Vagina (tissue), 2 donors: ENCODE data around the gene IQSEC1. TPM values are rescaled to one million over a fixed set of nuclear protein-coding genes. Genes with fewer than 3 reads are reported as not detected.

Source experiments
- DNase-seq, 2 donors: peaks; one replicate each; pipeline ENCODE4 v3.0.0-alpha.2; 2017; ENCODE audit errors: extremely low spot score in 2 of 2
- H3K27ac ChIP-seq: fragments of 200-600 bp; sonication (generic); one replicate; pipeline ENCODE4 v1.5.1; 2019
- H3K27me3 ChIP-seq: fragments of 200-600 bp; sonication (generic); one replicate; pipeline ENCODE4 v1.5.1; 2019
- H3K36me3 ChIP-seq, 2 donors: fragments of 200-600 bp; sonication (generic); one replicate each; pipeline ENCODE4 v1.5.1; 2017 to 2019
- H3K4me1 ChIP-seq: fragments of 200-600 bp; sonication (generic); one replicate; pipeline ENCODE4 v1.5.1; 2019
- H3K4me3 ChIP-seq, 2 donors: fragments of 200-600 bp; sonication (generic); 1 replicate in 1 of 2; 2 replicates in 1 of 2; pipeline ENCODE4 v1.5.1; 2016 to 2019
- H3K9me3 ChIP-seq: fragments of 200-600 bp; sonication (generic); one replicate; pipeline ENCODE4 v1.5.1; 2019
- CTCF ChIP-seq, 3 experiments: fragments of 450-650 bp in 2 of 3; fragments of 200-600 bp in 1 of 3; sonication (generic) in 1 of 3; IDR thresholded peaks; one replicate each; pipeline ENCODE4 v1.5.1; 2017 to 2019; ENCODE audit warnings: antibody characterized with exemption in 3 of 3, mild to moderate bottlenecking in 2 of 3, moderate library complexity in 2 of 3
- POLR2A ChIP-seq, 2 donors: fragments of 450-650 bp; IDR thresholded peaks; one replicate each; pipeline ENCODE4 v1.6.1; 2017; ENCODE audit warnings: antibody characterized with exemption in 2 of 2, mild to moderate bottlenecking in 2 of 2, moderate library complexity in 2 of 2
- POLR2AphosphoS5 ChIP-seq, 2 donors: sonication (generic); formaldehyde crosslinking; IDR thresholded peaks; one replicate each; pipeline ENCODE4 v1.9.0; 2017; ENCODE audit warnings: antibody characterized with exemption in 2 of 2, mild to moderate bottlenecking in 2 of 2, low read depth in 1 of 2; ENCODE audit not compliant: insufficient read depth in 1 of 2
- intact Hi-C: fragments of 100-400 bp; cut with DNase I; formaldehyde crosslinking; loops from one replicate; pipeline ENCODE4 v1.15.1; 2023
- total RNA-seq: library from RNA; depleted of rRNA; stranded (reverse); fragments of >200 nt; gene quantifications from one replicate; pipeline ENCODE4 v1.2.3, GENCODE V29; 2016

Gene IQSEC1
- total RNA-seq, 1 donor from 2014 or later: 34.9 TPM

GRCh38 chr3:13113346-13114330, 40.4 kb upstream of the IQSEC1 start:
- peaks cover 11% of the 10 kb centered on the region for H3K4me1 ChIP-seq
- intact Hi-C loops: no loop called here
- no peaks in the 10 kb centered on the region for H3K36me3 ChIP-seq
- DNase-seq: no peak
- no peaks in the 10 kb centered on the region for H3K9me3 ChIP-seq
- H3K27ac ChIP-seq: no peak overlapping the region
- no peaks in the 10 kb centered on the region for H3K27me3 ChIP-seq
- TF ChIP-seq POLR2AphosphoS5 (IDR thresholded peaks at IDR 0.05; ENCODE audit: insufficient read depth in 1 of 2, low read depth in 1 of 2) (no peak), CTCF (IDR thresholded peaks at IDR 0.05) (no peak), POLR2A (IDR thresholded peaks at IDR 0.05) (no peak)
- H3K4me3 ChIP-seq: no peak overlapping the region

- intact Hi-C loops: no loop called here
- no peak overlapping the region for H3K27ac ChIP-seq
- TF ChIP-seq POLR2A (IDR thresholded peaks at IDR 0.05): no peak
- no peaks in the 10 kb centered on the region for H3K9me3 ChIP-seq
- peaks cover 11% of the 10 kb centered on the region for H3K4me1 ChIP-seq
- no peaks in the 10 kb centered on the region for H3K27me3 ChIP-seq
- no peaks in the 10 kb centered on the region for H3K36me3 ChIP-seq
- no peak for DNase-seq
- no peak overlapping the region for H3K4me3 ChIP-seq
Measured at GRCh38 chr3:13112521-13113345, 39.5 kb upstream of the IQSEC1 start.

DNA sequence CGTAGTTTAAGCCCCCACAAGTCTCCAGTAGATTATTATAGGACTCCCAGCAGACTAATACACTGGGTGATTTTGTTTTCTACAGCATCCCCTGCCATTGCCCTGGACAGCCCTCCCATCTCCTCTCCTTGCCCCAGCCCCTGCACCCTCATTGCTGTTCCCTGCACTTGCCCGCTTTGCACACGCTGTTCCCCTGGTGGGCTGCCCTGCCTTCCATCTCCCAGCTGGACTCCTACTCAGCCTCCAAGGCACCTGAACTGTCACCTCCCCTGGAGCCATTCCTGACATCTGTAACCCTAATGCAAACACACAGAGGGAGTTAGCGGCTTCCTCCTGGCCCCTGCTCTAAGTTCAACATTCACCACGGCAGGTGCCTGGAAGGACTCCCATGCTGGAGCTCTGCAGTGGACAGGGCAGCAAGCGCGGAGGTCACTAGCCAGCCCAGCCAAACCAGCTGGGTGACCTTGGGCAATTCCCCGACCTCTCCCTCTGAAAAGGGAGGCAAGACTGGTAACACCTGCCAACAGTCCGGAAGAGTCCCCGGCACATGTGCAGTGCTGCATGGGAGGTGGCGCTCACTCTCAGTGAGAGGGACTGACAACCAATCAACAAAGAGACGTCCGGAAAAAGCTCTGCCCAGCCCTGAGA, 38.8 kb upstream of the IQSEC1 start:
- intact Hi-C loops: no loop called here
- Histone ChIP-seq H3K27me3 (no peaks in the 10 kb centered on the region), H3K4me3 (no peak overlapping the region), H3K27ac (no peak overlapping the region), H3K4me1 (peaks cover 11% of the 10 kb centered on the region), H3K36me3 (no peaks in the 10 kb centered on the region), H3K9me3 (no peaks in the 10 kb centered on the region)
- DNase-seq: no peak
- TF ChIP-seq POLR2A (IDR thresholded peaks at IDR 0.05) (no peak), POLR2AphosphoS5 (IDR thresholded peaks at IDR 0.05; ENCODE audit: insufficient read depth in 1 of 2, low read depth in 1 of 2) (no peak), CTCF (IDR thresholded peaks at IDR 0.05) (no peak)

DNA sequence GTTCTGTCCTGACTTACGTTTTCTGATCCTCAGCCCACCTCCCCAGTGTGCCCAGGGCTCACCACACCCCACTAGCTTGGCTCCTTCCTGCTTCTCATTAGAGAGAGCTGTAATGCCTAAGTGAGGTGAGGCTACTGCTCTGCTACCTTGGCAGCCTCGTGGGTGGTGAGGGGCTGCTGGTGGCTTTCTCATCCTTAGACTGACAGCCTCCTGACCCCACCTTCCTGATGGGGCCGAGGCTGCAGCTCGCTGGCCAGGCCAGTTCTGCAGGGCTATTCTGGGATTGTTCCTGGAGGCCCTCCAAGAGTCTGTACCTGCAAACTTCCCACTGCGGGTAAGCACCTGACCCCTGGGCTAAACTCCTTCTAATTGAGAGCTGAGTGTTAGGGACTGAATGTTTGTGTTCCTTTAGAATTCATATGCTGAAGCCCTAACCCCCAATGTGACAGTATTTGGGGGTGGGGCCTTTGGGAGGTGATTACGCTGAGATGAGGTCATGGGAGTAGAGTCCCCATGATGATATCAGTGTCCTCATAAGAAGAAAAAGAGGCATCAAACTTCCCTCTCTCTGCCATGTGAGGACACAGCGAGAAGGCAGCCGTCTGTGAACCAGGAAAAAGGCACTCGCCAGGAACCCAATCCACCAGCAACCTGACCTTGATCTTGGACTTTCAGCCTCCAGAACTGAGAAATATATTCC, 38.1 kb upstream of the IQSEC1 start:
- TF ChIP-seq CTCF (IDR thresholded peaks at IDR 0.05) (no peak), POLR2A (IDR thresholded peaks at IDR 0.05) (no peak), POLR2AphosphoS5 (IDR thresholded peaks at IDR 0.05; ENCODE audit: insufficient read depth in 1 of 2, low read depth in 1 of 2) (no peak)
- DNase-seq: no peak
- no peaks in the 10 kb centered on the region for H3K36me3 ChIP-seq
- H3K9me3 ChIP-seq: no peaks in the 10 kb centered on the region
- no peak overlapping the region for H3K27ac ChIP-seq
- peaks cover 11% of the 10 kb centered on the region for H3K4me1 ChIP-seq
- no peak overlapping the region for H3K4me3 ChIP-seq
- H3K27me3 ChIP-seq: no peaks in the 10 kb centered on the region
- intact Hi-C loops: no loop called here

- intact Hi-C loops: no loop called here
- DNase-seq: no peak
- no peak overlapping the region for H3K27ac ChIP-seq
Measured at GRCh38 chr3:13110678-13111116, 37.5 kb upstream of the IQSEC1 start.

More at GRCh38 chr3:13110678-13111116, 37.5 kb upstream of the IQSEC1 start:
- H3K36me3 ChIP-seq: no peaks in the 10 kb centered on the region
- TF ChIP-seq POLR2A (IDR thresholded peaks at IDR 0.05) (no peak), POLR2AphosphoS5 (IDR thresholded peaks at IDR 0.05; ENCODE audit: insufficient read depth in 1 of 2, low read depth in 1 of 2) (no peak), CTCF (IDR thresholded peaks at IDR 0.05) (no peak)
- H3K27me3 ChIP-seq: no peaks in the 10 kb centered on the region
- no peak overlapping the region for H3K4me3 ChIP-seq
- H3K9me3 ChIP-seq: no peaks in the 10 kb centered on the region
- H3K4me1 ChIP-seq: peaks cover 11% of the 10 kb centered on the region
